K562 (cell line): ENCODE measurements around the gene CMTR1. TPM values are rescaled to one million over a fixed set of nuclear protein-coding genes. Genes with fewer than 3 reads are reported as not detected.

Experiments used
- ASH1L ChIP-seq: fragments of 450-650 bp; IDR thresholded peaks from 2 replicates; pipeline ENCODE4 v1.6.1; 2018; ENCODE audit warnings: borderline replicate concordance, mild to moderate bottlenecking, low read depth; ENCODE audit not compliant: partially characterized antibody
- CBX8 ChIP-seq: fragments of 200-600 bp; sonication (generic); IDR thresholded peaks from 2 replicates; pipeline ENCODE4 v1.6.1; 2012; ENCODE audit warnings: borderline replicate concordance, mixed run types, low read depth, mild to moderate bottlenecking, moderate library complexity, mixed read lengths, low read length, control low read depth, inconsistent platforms; ENCODE audit not compliant: poor library complexity, severe bottlenecking; ENCODE audit errors: extremely low read depth
- CEBPB ChIP-seq: fragments of 450-650 bp; IDR thresholded peaks from 2 replicates; pipeline ENCODE4 v1.6.1; 2016; ENCODE audit warnings: missing genetic modification characterization, missing compliant biosample characterization
- CREB1 ChIP-seq, 2 experiments: sonication (generic) in 1 of 2; formaldehyde crosslinking in 1 of 2; IDR thresholded peaks; 2 replicates each; pipeline versions ENCODE4 v1.6.1 to v1.8.0; 2012 to 2022; ENCODE audit warnings: inconsistent platforms in 1 of 2, mild to moderate bottlenecking in 1 of 2, missing genetic modification reagents in 1 of 2, moderate library complexity in 1 of 2
- DPF2 ChIP-seq: fragments of 450-650 bp; IDR thresholded peaks from 2 replicates; pipeline ENCODE4 v1.6.1; 2016
- GATAD2B ChIP-seq: fragments of 450-650 bp; IDR thresholded peaks from 2 replicates; pipeline ENCODE4 v1.6.1; 2017; ENCODE audit warnings: mild to moderate bottlenecking, borderline replicate concordance
- HDGF ChIP-seq: fragments of 450-650 bp; IDR thresholded peaks from 2 replicates; pipeline ENCODE4 v1.6.1; 2016
- KAT7 ChIP-seq: sonication (generic); formaldehyde crosslinking; IDR thresholded peaks from 2 replicates; pipeline ENCODE4 v1.8.0; 2022; ENCODE audit warnings: missing genetic modification reagents, mild to moderate bottlenecking, borderline replicate concordance
- LARP7 ChIP-seq: fragments of 450-650 bp; IDR thresholded peaks from 2 replicates; pipeline ENCODE4 v1.6.1; 2016
- MECOM ChIP-seq: fragments of 250-450 bp; sonication (Bioruptor Pico); IDR thresholded peaks from 2 replicates; pipeline ENCODE4 v1.8.0; 2022; ENCODE audit warnings: inconsistent platforms
- MED1 ChIP-seq: sonication (generic); formaldehyde crosslinking; IDR thresholded peaks from 2 replicates; pipeline ENCODE4 v1.8.1; 2023; ENCODE audit warnings: missing genetic modification reagents, borderline replicate concordance
- NR2C1 ChIP-seq, 2 experiments: fragments of 450-650 bp; IDR thresholded peaks; 2 replicates each; pipeline ENCODE4 v1.6.1; 2017; ENCODE audit warnings: mild to moderate bottlenecking in 2 of 2, antibody characterized with exemption in 1 of 2, inconsistent platforms in 1 of 2, missing compliant biosample characterization in 1 of 2, missing genetic modification characterization in 1 of 2
- PHF21A ChIP-seq: fragments of 450-650 bp; IDR thresholded peaks from 2 replicates; pipeline ENCODE4 v1.6.1; 2017; ENCODE audit warnings: low read depth, borderline replicate concordance
- PRMT5 ChIP-seq: sonication (generic); formaldehyde crosslinking; IDR thresholded peaks from 2 replicates; pipeline ENCODE4 v1.5.0; 2020; ENCODE audit warnings: missing genetic modification reagents
- THRAP3 ChIP-seq: fragments of 450-650 bp; IDR thresholded peaks from 2 replicates; pipeline ENCODE4 v1.6.1; 2016; ENCODE audit warnings: mild to moderate bottlenecking, inconsistent platforms, borderline replicate concordance
- ZKSCAN1 ChIP-seq: fragments of 150-350 bp; IDR thresholded peaks from 2 replicates; pipeline ENCODE4 v1.6.1; 2016; ENCODE audit warnings: low read depth, low read length
- ZNF41 ChIP-seq: fragments of 250-450 bp; sonication (Bioruptor Pico); conservative IDR thresholded peaks from 2 replicates; pipeline ENCODE4 v1.4.0; 2020; ENCODE audit warnings: mild to moderate bottlenecking
- polyA plus RNA-seq, 8 experiments: library from polyadenylated mRNA; depleted of rRNA in 4 of 8; stranded (reverse) in 5 of 8; unstranded in 3 of 8; fragments of >200 nt; fragmentation: Nextera tagmentation in 2 of 8; fragmentation: Illumina TruSeq in 1 of 8; extraction: Ambion mirVana in 2 of 8; extraction: Trizol in 1 of 8; gene quantifications; 2 replicates each; pipeline versions ENCODE4 v1.2.1 to v1.2.3, GENCODE V29; 2011 to 2014; ENCODE audit warnings: inconsistent platforms in 1 of 8, missing spikeins in 1 of 8
- total RNA-seq, 7 experiments: library from RNA; depleted of rRNA in 6 of 7; stranded (reverse); fragments of >200 nt in 6 of 7; fragmentation: Illumina TruSeq in 2 of 7; extraction: Trizol in 2 of 7; gene quantifications; 2 replicates each; pipeline versions ENCODE4 v1.2.1 to v1.2.3, GENCODE V29; 2011 to 2021; ENCODE audit warnings: low replicate concordance in 1 of 7
- TF ChIP-seq, protein P1 (sequence below): fragments of 250-450 bp; sonication (Bioruptor Pico); IDR thresholded peaks from 2 replicates; pipeline ENCODE4 v1.4.0; 2020
- TF ChIP-seq, protein P2 (sequence below): sonication (generic); formaldehyde crosslinking; IDR thresholded peaks from 2 replicates; pipeline ENCODE4 v1.8.1; 2023; ENCODE audit warnings: mild to moderate bottlenecking, missing genetic modification reagents

The CMTR1 gene
- total and polyA plus RNA-seq, 9 of the 15 experiments (the other 6 are each of a cell fraction or from before 2014, with no cell fraction given): 2.9 to 63.5 (median 49.5) TPM

DNA sequence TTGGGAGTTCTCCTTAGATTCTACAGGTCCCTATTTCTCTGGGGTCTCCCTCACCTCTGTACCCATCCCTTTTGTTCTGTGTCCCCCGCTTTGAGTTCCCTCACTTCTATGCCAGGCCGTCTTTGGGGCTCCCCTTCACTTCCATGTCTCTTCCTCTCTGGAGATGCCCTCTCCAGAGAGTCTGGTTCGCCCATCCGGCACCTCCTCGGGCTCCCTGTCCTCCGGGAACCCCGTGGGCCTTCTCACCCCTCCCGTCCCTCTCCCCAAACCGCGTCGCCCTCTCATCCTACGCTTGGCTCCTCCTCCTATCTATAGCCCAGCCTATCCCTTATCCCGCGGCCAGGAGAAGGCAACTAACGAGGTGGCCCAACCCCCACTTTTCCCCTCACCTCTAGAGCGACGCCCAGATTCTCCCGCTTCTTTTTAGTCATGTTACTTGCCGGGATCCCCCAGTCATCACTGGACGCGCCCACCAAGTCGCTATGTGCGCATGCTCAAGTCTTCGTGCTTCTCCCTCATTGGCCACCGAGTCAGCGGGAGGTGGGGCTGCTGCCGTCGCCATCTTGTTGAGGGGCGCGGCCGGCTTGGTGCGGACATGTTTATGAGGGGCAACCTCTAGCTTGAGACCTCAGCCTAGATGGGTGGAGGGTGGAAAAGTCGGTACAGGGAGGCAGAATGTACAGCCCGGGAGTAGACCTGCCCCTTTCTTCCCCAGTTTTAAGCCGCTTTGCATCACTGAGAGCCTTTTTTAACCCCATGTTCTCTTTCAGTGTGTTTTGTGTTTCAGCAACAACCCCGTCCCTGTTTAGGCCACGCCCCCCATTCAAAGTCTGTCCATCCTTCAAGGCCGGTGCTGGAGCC lies 66.6 kb downstream of the CMTR1 start, which contains the start of gene CCDC167 (continued):
- TF ChIP-seq, protein P1, sequence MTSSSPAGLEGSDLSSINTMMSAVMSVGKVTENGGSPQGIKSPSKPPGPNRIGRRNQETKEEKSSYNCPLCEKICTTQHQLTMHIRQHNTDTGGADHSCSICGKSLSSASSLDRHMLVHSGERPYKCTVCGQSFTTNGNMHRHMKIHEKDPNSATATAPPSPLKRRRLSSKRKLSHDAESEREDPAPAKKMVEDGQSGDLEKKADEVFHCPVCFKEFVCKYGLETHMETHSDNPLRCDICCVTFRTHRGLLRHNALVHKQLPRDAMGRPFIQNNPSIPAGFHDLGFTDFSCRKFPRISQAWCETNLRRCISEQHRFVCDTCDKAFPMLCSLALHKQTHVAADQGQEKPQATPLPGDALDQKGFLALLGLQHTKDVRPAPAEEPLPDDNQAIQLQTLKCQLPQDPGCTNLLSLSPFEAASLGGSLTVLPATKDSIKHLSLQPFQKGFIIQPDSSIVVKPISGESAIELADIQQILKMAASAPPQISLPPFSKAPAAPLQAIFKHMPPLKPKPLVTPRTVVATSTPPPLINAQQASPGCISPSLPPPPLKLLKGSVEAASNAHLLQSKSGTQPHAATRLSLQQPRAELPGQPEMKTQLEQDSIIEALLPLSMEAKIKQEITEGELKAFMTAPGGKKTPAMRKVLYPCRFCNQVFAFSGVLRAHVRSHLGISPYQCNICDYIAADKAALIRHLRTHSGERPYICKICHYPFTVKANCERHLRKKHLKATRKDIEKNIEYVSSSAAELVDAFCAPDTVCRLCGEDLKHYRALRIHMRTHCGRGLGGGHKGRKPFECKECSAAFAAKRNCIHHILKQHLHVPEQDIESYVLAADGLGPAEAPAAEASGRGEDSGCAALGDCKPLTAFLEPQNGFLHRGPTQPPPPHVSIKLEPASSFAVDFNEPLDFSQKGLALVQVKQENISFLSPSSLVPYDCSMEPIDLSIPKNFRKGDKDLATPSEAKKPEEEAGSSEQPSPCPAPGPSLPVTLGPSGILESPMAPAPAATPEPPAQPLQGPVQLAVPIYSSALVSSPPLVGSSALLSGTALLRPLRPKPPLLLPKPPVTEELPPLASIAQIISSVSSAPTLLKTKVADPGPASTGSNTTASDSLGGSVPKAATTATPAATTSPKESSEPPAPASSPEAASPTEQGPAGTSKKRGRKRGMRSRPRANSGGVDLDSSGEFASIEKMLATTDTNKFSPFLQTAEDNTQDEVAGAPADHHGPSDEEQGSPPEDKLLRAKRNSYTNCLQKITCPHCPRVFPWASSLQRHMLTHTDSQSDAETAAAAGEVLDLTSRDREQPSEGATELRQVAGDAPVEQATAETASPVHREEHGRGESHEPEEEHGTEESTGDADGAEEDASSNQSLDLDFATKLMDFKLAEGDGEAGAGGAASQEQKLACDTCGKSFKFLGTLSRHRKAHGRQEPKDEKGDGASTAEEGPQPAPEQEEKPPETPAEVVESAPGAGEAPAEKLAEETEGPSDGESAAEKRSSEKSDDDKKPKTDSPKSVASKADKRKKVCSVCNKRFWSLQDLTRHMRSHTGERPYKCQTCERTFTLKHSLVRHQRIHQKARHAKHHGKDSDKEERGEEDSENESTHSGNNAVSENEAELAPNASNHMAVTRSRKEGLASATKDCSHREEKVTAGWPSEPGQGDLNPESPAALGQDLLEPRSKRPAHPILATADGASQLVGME (CRISPR knock-in tag): no peak
- TF ChIP-seq, protein P2, sequence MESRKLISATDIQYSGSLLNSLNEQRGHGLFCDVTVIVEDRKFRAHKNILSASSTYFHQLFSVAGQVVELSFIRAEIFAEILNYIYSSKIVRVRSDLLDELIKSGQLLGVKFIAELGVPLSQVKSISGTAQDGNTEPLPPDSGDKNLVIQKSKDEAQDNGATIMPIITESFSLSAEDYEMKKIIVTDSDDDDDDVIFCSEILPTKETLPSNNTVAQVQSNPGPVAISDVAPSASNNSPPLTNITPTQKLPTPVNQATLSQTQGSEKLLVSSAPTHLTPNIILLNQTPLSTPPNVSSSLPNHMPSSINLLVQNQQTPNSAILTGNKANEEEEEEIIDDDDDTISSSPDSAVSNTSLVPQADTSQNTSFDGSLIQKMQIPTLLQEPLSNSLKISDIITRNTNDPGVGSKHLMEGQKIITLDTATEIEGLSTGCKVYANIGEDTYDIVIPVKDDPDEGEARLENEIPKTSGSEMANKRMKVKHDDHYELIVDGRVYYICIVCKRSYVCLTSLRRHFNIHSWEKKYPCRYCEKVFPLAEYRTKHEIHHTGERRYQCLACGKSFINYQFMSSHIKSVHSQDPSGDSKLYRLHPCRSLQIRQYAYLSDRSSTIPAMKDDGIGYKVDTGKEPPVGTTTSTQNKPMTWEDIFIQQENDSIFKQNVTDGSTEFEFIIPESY (CRISPR knock-in tag): no peak
- TF ChIP-seq CEBPB (tag): no peak
- TF ChIP-seq MECOM (CRISPR knock-in tag): no peak
- no peak for TF ChIP-seq ZNF41
- TF ChIP-seq KAT7 (CRISPR knock-in tag): no peak; the same call in 1 of the 2 replicates
- TF ChIP-seq ASH1L: no peak
- peak; percentile 60 for TF ChIP-seq DPF2
- no peak for TF ChIP-seq PRMT5 (CRISPR knock-in tag)
- peak; percentile 85; the same call in 1 of the 2 replicates for TF ChIP-seq NR2C1 (IDR thresholded peaks at IDR 0.05)
- no peak; the same call in 1 of the 2 replicates for TF ChIP-seq NR2C1 (tag; IDR thresholded peaks at IDR 0.05)
- TF ChIP-seq MED1: no peak
- peak; percentile 62 for TF ChIP-seq PHF21A
- TF ChIP-seq LARP7: peak; percentile 78; the same call in 1 of the 2 replicates
- peak; percentile 15; the same call in 1 of the 2 replicates for TF ChIP-seq HDGF
- TF ChIP-seq CREB1 (IDR thresholded peaks at IDR 0.05): peak; percentile 88
- peak; percentile 82; the same call in 1 of the 2 replicates for TF ChIP-seq CREB1 (CRISPR knock-in tag; IDR thresholded peaks at IDR 0.05)
- no peak for TF ChIP-seq GATAD2B
- no peak for TF ChIP-seq CBX8
- TF ChIP-seq ZKSCAN1: no peak
- TF ChIP-seq THRAP3: no peak
